Heart left ventricle (tissue), 13 donors: ENCODE data around the gene SLC12A5.

Source experiments
- CTCF ChIP-seq, 12 donors: fragments of 200-600 bp; sonication (generic) in 4 of 12; IDR thresholded peaks; one replicate each; pipeline versions ENCODE4 v1.5.0 to v1.8.0; 2018 to 2022; ENCODE audit warnings: antibody characterized with exemption in 12 of 12, mild to moderate bottlenecking in 5 of 12
- POLR2A ChIP-seq, 2 donors: fragments of 450-650 bp; IDR thresholded peaks; one replicate each; pipeline ENCODE4 v1.6.1; 2017; ENCODE audit warnings: antibody characterized with exemption in 2 of 2, mild to moderate bottlenecking in 2 of 2, moderate library complexity in 2 of 2
- donor health status: ischemic (EF 13 %, LVEDD 7.1; RV severe dilation, severe dysfunction).
- donor health status: DM: no; HTN: yes; CAD: no.
- donor health status: DM: no; HTN: no; CAD: no.
- donor health status: ischemic (EF 25% LVEDD 6.9; RV normal size, moderate dysfunction).
- donor health status: ischemic (EF 25% LVEDD 5.7; RV mildly dilated, moderate dysfunction).
- donor health status: ischemic (EF 35%, LVEDD 5.7; RV mildly dilated, moderate dysfunction).
- donor health status: nonischemic (EF 11% LVEDD 7.7; RV severe dilation, severe dysfunction).
- donor health status: DM: yes; HTN: yes; CAD: no.
- donor health status: PGD.
- donor health status: ischemic (EF 29% LVEDD 5.4; RV normal size, mild dysfunction).
- donor health status: nonischemic (EF 23%, LVEDD 6.1; RV moderate dilation, normal function).

- TF ChIP-seq CTCF (IDR thresholded peaks at IDR 0.05) (no peak), POLR2A (IDR thresholded peaks at IDR 0.05) (no peak)
Observed at GRCh38 chr20:46050444-46050843, 21.4 kb downstream of the SLC12A5 start.
